Activated CD4-positive, alpha-beta T cell treated with anti-CD3 and anti-CD28 coated beads, Interleukin-2, amount 50 U/mL, for 48 hours (primary cell): Measurements from ENCODE around the gene ZSCAN5C.
A peak's percentile ranks its signal among the peaks of the same experiment; 100 is the strongest.
"Not testable (repeated sequence)": the region's sequence is repeated elsewhere in the genome, so short reads cannot be mapped to it uniquely, and the experiment has no call there.

Source experiments
- DNase-seq, 2 experiments: peaks; one replicate each; pipeline ENCODE4 v3.0.0-alpha.2; 2020

The ZSCAN5C gene

GRCh38 chr19:56193981-56194640 lies 8.0 kb upstream of the ZSCAN5C start:
- no peak for DNase-seq

GRCh38 chr19:56197646-56198045 lies 4.4 kb upstream of the ZSCAN5C start, which contains the start of gene ZSCAN5B:
ZSCAN5B (minus strand) TSS chr19:56197783; CDS start chr19:56193052, 4,731 bp downstream.
- DNase-seq, result not testable (repeated sequence)

GRCh38 chr19:56199687-56200086 lies 2.4 kb upstream of the ZSCAN5C start:
- DNase-seq, result no peak

GRCh38 chr19:56207581-56207980 lies 5.5 kb downstream of the ZSCAN5C start:
- DNase-seq, result not testable (repeated sequence)

DNA sequence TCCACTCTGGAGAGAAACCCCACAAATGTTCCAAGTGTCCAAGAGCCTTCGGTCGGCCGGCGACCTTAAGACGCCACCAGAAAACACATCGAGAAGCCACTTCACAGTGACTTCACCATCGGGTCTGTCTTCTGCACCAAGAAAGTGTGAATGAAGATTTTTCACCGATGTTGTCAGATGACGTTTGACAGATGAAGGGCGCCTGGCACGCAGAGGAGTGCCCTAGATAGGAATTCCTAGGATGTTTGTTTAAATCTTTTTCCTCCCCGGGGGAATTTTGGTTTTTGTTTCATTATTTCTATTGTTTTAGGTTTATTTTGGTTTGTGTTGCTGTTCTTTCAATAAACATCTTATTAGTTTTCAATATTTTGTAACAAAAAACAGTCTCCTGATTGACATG lies 7.0 kb downstream of the ZSCAN5C start:
- no peak for DNase-seq

- DNase-seq, result not testable (repeated sequence)
Measured at GRCh38 chr19:56210036-56210435, 8.0 kb downstream of the ZSCAN5C start.

- DNase-seq, result no peak
Measured at GRCh38 chr19:56211718-56212117, 9.6 kb downstream of the ZSCAN5C start.

- DNase-seq, result peak in 1 of 2 experiments; percentile 3
Measured at GRCh38 chr19:56217039-56217949, 15.2 kb downstream of the ZSCAN5C start.

DNA sequence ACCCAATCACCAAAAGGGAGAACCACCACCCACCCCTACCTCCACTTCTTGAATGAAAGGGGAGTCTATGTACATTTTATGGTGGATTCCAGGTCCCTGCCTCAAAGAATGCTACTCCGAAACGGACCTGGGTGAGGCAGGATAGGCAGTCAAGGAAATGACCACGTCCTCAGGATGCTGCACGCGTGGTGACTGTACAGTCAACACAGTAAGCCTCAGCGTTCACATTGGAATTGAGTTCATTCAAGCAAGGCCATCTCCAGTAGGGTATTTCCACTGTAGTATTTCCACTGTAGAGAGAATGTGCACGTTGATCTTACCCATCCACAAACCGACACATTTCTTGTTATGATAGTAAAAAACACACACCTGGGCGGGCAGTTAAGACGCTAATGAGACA lies 16.9 kb downstream of the ZSCAN5C start:
- no peak for DNase-seq

DNA sequence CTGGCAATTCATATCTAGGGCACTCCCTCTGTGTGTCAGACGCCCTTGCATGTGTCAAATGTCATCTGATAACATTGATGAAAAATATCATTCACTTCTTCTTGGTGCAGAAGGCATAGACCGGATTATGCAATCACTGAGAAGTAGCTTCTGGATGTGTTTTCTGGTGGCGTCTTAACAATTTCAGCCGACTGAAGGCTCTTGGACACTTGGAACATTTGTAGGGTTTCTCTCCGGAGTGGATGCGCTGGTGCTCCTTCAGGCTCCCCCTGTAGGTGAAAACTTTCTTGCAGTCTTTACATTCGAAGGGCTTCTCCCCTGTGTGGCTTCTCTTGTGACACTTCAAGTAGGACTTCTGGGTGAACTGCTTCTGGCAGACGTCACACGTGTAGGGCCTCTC lies 19.4 kb downstream of the ZSCAN5C start:
- not testable (repeated sequence) for DNase-seq

DNA sequence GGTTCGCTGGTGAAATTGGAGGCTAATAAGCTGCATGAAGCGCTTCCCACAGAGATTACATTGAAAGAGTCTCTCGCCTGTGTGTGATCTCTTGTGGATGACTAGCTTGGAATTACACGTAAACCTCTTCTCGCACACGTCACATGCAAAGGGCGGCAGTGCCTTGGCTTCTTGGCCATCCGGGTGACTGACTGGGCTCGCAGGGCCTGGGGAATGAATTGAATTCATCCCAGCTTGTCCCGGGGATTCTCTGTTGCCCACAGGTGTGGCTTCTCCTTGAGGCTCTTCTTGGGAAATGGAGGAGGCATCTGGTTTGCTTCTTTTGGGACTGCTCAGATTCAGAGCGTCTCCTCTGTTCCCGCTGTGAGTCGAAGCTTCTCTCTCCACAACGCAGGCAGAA lies 19.8 kb downstream of the ZSCAN5C start:
- DNase-seq, result no peak

- no peak for DNase-seq
Measured at GRCh38 chr19:56222901-56223300, 20.8 kb downstream of the ZSCAN5C start.

- no peak for DNase-seq
Measured at GRCh38 chr19:56223481-56223880, 21.4 kb downstream of the ZSCAN5C start.

GRCh38 chr19:56245121-56245740 lies 43.2 kb downstream of the ZSCAN5C start:
- no peak for DNase-seq

- DNase-seq, result not testable (repeated sequence)
Measured at GRCh38 chr19:56245764-56246163, 43.7 kb downstream of the ZSCAN5C start.

DNA sequence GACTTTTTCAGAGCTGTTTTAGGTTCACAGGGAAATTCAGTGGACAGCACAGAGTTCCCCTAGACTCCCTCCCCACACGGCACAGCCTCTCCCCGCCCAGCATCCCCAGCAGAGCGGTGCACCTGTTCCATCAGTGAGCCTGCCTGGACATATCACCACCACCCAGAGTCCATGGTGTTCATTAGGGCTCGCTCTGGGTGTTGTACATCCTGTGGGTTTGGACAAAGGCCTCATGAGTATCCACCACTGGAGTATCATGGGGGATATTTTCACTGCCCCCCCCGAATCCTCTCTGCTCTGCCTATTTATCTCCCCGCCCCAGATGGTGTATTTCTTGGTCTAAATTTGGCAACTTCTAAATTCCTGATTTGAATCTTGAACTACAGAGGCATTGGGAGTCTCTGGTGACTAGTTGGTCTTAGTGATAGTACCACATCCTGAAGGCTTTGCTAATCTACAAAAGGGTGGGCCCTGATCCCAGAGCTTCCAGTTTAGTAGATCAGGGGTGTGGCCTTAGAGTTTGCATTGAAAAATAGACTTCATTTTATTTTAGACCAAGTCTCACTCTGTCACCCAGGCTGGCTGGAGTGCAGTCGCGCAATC lies 46.8 kb downstream of the ZSCAN5C start:
- DNase-seq, result not testable (repeated sequence)

DNA sequence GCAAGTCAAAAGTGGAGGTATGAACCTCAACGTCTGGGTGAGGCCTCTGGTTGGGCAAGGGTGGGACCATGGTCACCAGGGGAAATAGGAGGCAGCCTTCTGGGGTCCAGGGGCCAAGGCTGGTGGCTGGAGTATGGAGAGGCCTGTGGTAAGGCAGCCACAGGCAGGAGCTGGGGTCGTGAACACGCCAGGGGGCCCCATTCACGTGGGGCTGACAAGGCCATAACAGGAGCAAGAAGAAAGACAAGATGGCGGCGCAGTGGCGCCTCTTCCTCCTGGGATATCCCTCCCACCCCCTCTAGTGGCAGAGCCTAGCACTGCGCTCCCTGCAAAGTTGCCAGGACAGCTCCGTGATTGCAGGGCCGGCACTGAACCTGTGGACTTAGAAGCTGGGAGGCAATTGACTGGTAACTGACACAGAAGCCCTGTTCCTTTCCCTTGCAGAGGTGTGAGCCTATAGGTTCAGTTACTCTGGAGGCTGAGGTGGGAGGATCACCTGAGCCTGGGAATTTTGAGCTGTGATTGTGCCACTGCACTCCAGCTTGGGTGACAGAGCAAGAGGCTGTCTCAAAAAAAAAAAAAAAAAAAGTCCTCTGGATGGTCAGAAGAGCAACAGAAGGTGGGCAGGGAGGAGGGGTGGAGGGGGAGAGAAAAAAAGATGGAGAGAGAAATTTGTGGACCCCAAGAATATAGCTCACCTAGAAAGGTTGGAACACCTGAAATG lies 50.8 kb downstream of the ZSCAN5C start:
- DNase-seq, result peak; percentile 83 to 86

GRCh38 chr19:56253737-56254136 lies 51.7 kb downstream of the ZSCAN5C start:
- DNase-seq, result no peak

DNA sequence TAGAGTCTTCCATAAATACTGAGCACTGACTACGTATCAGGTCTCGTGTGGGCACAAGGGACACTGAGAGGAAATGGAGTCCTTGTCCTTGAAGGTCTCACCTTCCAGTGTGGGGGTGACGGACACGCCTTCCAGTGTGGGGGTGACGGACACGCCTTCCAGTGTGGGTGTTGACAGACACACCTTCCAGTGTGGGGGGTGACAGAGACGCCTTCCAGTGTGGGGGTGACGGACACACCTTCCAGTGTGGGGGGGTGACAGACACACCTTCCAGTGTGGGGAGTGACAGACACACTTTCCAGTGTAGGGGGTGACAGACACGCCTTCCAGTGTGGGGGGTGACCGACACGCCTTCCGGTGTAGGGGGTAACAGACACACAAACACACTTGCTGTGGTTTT lies 56.2 kb downstream of the ZSCAN5C start:
- DNase-seq, result no peak
